PC-3 (cell line): ENCODE results near the gene SLC25A21. TPM values are rescaled to one million over a fixed set of nuclear protein-coding genes. Genes with fewer than 3 reads are reported as not detected.

ENCODE experiments used
- ATAC-seq: fragments of 200-7000 bp; cut with Tn5 transposase; 2 replicates; pipeline ENCODE4 v1.9.1; 2020; ENCODE audit warnings: mild to moderate bottlenecking, moderate library complexity
- BruUV-seq: library from RNA; stranded (reverse); fragments of 400-500 nt; replicated peaks from 2 replicates; lab custom pipeline; 2021; lab: Mats Ljungman, UMichigan
- CTCF ChIA-PET: fragments of 300-600 bp; sonication (Branson Sonifier 250); formaldehyde crosslinking; loops from one replicate; lab custom pipeline; 2022; ENCODE audit warnings: antibody characterized with exemption; lab: Charles Lee
- POLR2A ChIA-PET: fragments of 300-600 bp; sonication (Branson Sonifier 250); formaldehyde crosslinking; loops from one replicate; lab custom pipeline; 2022; ENCODE audit warnings: antibody characterized with exemption; ENCODE audit not compliant: unreplicated experiment; lab: Charles Lee
- DNase-seq: peaks from one replicate; pipeline ENCODE4 v3.0.0-alpha.2; 2015
- H2AFZ ChIP-seq: fragments of 300-600 bp; sonication (generic); 2 replicates; pipeline ENCODE4 v1.6.0; 2016; ENCODE audit warnings: antibody characterized with exemption, low read length
- H3F3A ChIP-seq: fragments of 300-600 bp; sonication (generic); one replicate; pipeline ENCODE4 v1.6.0; 2017; ENCODE audit warnings: antibody characterized with exemption, low read length, control low read depth, mild to moderate bottlenecking; ENCODE audit not compliant: unreplicated experiment
- H3K27ac ChIP-seq: fragments of 300-600 bp; sonication (generic); 2 replicates; pipeline ENCODE4 v1.5.1; 2016; ENCODE audit warnings: mild to moderate bottlenecking, low read length
- H3K27me3 ChIP-seq: fragments of 300-600 bp; sonication (generic); 2 replicates; pipeline ENCODE4 v1.6.1; 2016; ENCODE audit warnings: low read length, mixed read lengths
- H3K36me3 ChIP-seq: fragments of 300-600 bp; sonication (generic); 2 replicates; pipeline ENCODE4 v1.6.1; 2016; ENCODE audit warnings: low read depth, mixed run types, low read length, mixed read lengths
- H3K4me1 ChIP-seq: fragments of 300-600 bp; sonication (generic); 2 replicates; pipeline ENCODE4 v1.5.1; 2016; ENCODE audit warnings: low read length; ENCODE audit not compliant: insufficient read depth
- H3K4me2 ChIP-seq: fragments of 300-600 bp; sonication (generic); 2 replicates; pipeline ENCODE4 v1.6.0; 2016; ENCODE audit warnings: low read length
- H3K4me3 ChIP-seq: fragments of 300-600 bp; sonication (generic); 2 replicates; pipeline ENCODE4 v1.5.1; 2016; ENCODE audit warnings: mild to moderate bottlenecking, low read length, mixed read lengths
- H3K79me2 ChIP-seq: fragments of 300-600 bp; sonication (generic); 2 replicates; pipeline ENCODE4 v1.6.1; 2017; ENCODE audit warnings: low read length, mixed read lengths
- H3K9ac ChIP-seq: fragments of 300-600 bp; sonication (generic); 2 replicates; pipeline ENCODE4 v1.6.0; 2016; ENCODE audit warnings: mild to moderate bottlenecking, low read length
- H3K9me2 ChIP-seq: fragments of 300-600 bp; sonication (generic); replicated peaks from 2 replicates; pipeline ENCODE4 v1.6.1; 2016; ENCODE audit warnings: mixed run types, low read length, mixed read lengths
- H3K9me3 ChIP-seq: fragments of 300-600 bp; sonication (generic); 2 replicates; pipeline ENCODE4 v1.6.1; 2016; ENCODE audit warnings: low read length, mixed read lengths
- H4K20me1 ChIP-seq: fragments of 300-600 bp; sonication (generic); 2 replicates; pipeline ENCODE4 v1.6.1; 2016; ENCODE audit warnings: low read length, mixed read lengths
- EZH2 ChIP-seq: fragments of 300-600 bp; sonication (generic); IDR thresholded peaks from one replicate; pipeline ENCODE4 v1.6.1; 2017; ENCODE audit warnings: antibody characterized with exemption, mild to moderate bottlenecking, low read length; ENCODE audit not compliant: unreplicated experiment
- EZH2phosphoT487 ChIP-seq: fragments of 300-600 bp; sonication (generic); IDR thresholded peaks from 2 replicates; pipeline ENCODE4 v1.6.1; 2018; ENCODE audit warnings: mild to moderate bottlenecking, antibody characterized with exemption, low read length, borderline replicate concordance
- intact Hi-C: fragments of 100-400 bp; cut with micrococcal nuclease; formaldehyde crosslinking; loops from 2 replicates; pipeline ENCODE4 v1.9.0; 2023
- total RNA-seq: library from RNA; depleted of rRNA; stranded (reverse); fragments of >200 nt; gene quantifications from 2 replicates; pipeline ENCODE4 v1.2.3, GENCODE V29; 2014
- TF ChIP-seq, protein P1 (sequence below): fragments of 300-600 bp; sonication (generic); conservative IDR thresholded peaks from 2 replicates; pipeline ENCODE4 v1.5.1; 2017; ENCODE audit warnings: antibody characterized with exemption, low read depth, mild to moderate bottlenecking, low read length

SLC25A21 gene
- total RNA-seq, 1 experiment from 2014 or later: 0.87 TPM

DNA sequence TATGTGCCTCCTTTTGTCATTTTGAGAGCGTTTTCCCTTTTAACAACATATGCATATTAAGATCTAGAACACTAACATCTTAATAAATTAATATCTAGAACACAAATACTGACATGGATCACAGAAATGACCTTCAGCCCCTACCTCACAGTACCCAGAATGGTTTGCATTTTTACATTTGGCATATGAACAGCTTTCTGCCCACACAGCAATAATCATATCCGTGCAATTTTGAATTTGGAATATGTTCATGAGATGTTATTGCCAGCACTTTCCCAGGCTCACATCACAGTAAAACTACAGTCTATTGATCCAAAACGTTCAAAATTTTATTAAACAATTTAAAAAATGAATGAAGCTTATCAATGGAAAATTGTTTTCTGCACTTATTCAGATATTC, 114.6 kb downstream of the SLC25A21 start:
- ChIA-PET POLR2A (no interaction called here), CTCF (no interaction called here)
- Histone ChIP-seq H2AFZ (no peak overlapping the region), H3K79me2 (no peaks in the 10 kb centered on the region), H3K4me1 (no peaks in the 10 kb centered on the region), H3K27me3 (no peaks in the 10 kb centered on the region), H3K4me2 (no peak overlapping the region), H3K9ac (no peak overlapping the region), H3K4me3 (no peak overlapping the region), H3F3A (no peaks in the 10 kb centered on the region), H4K20me1 (no peaks in the 10 kb centered on the region), H3K36me3 (no peaks in the 10 kb centered on the region), H3K27ac (no peak overlapping the region), H3K9me2 (no peaks in the 10 kb centered on the region), H3K9me3 (no peaks in the 10 kb centered on the region)
- intact Hi-C loops: no loop called here
- no peak for TF ChIP-seq EZH2phosphoT487
- TF ChIP-seq, protein P1, sequence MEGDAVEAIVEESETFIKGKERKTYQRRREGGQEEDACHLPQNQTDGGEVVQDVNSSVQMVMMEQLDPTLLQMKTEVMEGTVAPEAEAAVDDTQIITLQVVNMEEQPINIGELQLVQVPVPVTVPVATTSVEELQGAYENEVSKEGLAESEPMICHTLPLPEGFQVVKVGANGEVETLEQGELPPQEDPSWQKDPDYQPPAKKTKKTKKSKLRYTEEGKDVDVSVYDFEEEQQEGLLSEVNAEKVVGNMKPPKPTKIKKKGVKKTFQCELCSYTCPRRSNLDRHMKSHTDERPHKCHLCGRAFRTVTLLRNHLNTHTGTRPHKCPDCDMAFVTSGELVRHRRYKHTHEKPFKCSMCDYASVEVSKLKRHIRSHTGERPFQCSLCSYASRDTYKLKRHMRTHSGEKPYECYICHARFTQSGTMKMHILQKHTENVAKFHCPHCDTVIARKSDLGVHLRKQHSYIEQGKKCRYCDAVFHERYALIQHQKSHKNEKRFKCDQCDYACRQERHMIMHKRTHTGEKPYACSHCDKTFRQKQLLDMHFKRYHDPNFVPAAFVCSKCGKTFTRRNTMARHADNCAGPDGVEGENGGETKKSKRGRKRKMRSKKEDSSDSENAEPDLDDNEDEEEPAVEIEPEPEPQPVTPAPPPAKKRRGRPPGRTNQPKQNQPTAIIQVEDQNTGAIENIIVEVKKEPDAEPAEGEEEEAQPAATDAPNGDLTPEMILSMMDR: no peak
- TF ChIP-seq EZH2: no peak
- DNase-seq (no peak), ATAC-seq (no peak)
- BruUV-seq: no TSS peak

DNA sequence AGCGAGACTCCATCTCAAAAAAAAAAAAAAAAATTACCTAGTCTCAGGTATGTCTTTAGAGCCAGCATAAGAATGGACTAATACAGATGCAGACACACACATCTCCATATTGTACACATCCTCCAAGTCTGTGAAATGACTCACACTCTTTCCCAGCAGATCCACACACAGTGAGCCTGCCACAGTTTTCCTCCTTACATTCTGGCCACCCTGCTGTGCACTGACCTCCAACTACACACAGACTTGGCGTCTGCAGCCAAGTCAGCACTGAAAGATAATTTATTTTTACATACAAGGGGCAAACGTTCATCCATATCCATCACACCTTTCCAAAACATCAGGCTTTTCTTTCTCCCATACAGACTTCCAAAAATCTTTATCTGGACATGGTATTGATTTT, 115.9 kb downstream of the SLC25A21 start:
- BruUV-seq: no TSS peak
- peak; percentile 19 for DNase-seq
- peak; percentile 95 for ATAC-seq
- H3K9me3 ChIP-seq: no peaks in the 10 kb centered on the region
- no peak overlapping the region for H3K4me2 ChIP-seq
- intact Hi-C loops: no loop called here
- TF ChIP-seq EZH2 (no peak), EZH2phosphoT487 (no peak)
- TF ChIP-seq, protein P1: no peak
- ChIA-PET POLR2A (no interaction called here), CTCF (interaction anchor here (0.6 kb wide), 1 partner anchor 68 kb away, joined by 3 read pairs; no protein-coding TSS in a partner anchor)
- H3K36me3 ChIP-seq: no peaks in the 10 kb centered on the region
- no peaks in the 10 kb centered on the region for H3K27me3 ChIP-seq
- no peaks in the 10 kb centered on the region for H3K9me2 ChIP-seq
- no peak overlapping the region for H2AFZ ChIP-seq
- no peaks in the 10 kb centered on the region for H3F3A ChIP-seq
- H4K20me1 ChIP-seq: no peaks in the 10 kb centered on the region
- no peaks in the 10 kb centered on the region for H3K79me2 ChIP-seq
- no peak overlapping the region for H3K9ac ChIP-seq
- H3K4me3 ChIP-seq: no peak overlapping the region
- H3K27ac ChIP-seq: no peak overlapping the region
- H3K4me1 ChIP-seq: peaks cover under 1% of the 10 kb centered on the region; the same call in 1 of the 2 replicates

DNA sequence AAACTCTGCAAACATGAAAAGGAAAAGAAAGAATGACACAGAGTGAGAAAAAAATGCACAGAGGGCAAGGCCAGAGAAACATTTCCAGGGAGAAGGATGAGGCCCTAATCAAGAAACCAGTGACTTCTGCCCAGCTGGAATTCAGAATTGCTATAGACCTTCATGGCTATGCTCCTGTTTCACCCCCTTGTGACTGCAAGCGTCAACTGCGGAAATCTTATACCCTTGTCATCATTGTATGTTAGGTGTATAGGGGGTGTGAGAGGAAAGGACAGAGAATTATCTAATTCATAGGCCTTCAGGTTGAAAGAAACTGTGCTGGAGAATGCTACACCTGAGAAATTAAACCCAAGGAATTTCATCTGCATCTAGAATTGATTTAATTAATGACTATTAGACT, 117.5 kb downstream of the SLC25A21 start:
- H4K20me1 ChIP-seq: no peaks in the 10 kb centered on the region
- CTCF ChIA-PET: no interaction called here
- H3K4me3 ChIP-seq: no peak overlapping the region
- no peaks in the 10 kb centered on the region for H3K9me2 ChIP-seq
- no peaks in the 10 kb centered on the region for H3K79me2 ChIP-seq
- no peak overlapping the region for H3K4me2 ChIP-seq
- BruUV-seq: no TSS peak
- H3F3A ChIP-seq: no peaks in the 10 kb centered on the region
- ATAC-seq (no peak), DNase-seq (no peak)
- TF ChIP-seq EZH2 (no peak), EZH2phosphoT487 (no peak)
- TF ChIP-seq, protein P1: no peak
- H3K9ac ChIP-seq: no peak overlapping the region
- H3K27me3 ChIP-seq: no peaks in the 10 kb centered on the region
- no peak overlapping the region for H3K27ac ChIP-seq
- no peaks in the 10 kb centered on the region for H3K9me3 ChIP-seq
- H3K36me3 ChIP-seq: no peaks in the 10 kb centered on the region
- intact Hi-C loops: no loop called here
- no peak overlapping the region for H2AFZ ChIP-seq
- peaks cover 3% of the 10 kb centered on the region; the same call in 1 of the 2 replicates for H3K4me1 ChIP-seq
- POLR2A ChIA-PET: no interaction called here
